ENCODE data around the gene HSPH1.

The HSPH1 gene

GRCh38 chr13:31119966-31120700 is 41.6 kb downstream of the HSPH1 start:
- FAIRE-seq = no peak

GRCh38 chr13:31119526-31119925 is 42.2 kb downstream of the HSPH1 start:
- no peak for TF ChIP-seq CTCF (IDR thresholded peaks at IDR 0.05; ENCODE audit: insufficient read depth, missing control alignments)
- FAIRE-seq = no peak
- no peak for DNase-seq (ENCODE audit: insufficient read length, low spot score)

More at GRCh38 chr13:31119966-31120700, 41.6 kb downstream of the HSPH1 start:
- DNase-seq (ENCODE audit: insufficient read length, low spot score) = no peak
- TF ChIP-seq CTCF (IDR thresholded peaks at IDR 0.05; ENCODE audit: insufficient read depth, missing control alignments) = no peak

- no peak for TF ChIP-seq CTCF (IDR thresholded peaks at IDR 0.05; ENCODE audit: insufficient read depth, missing control alignments)
- DNase-seq (ENCODE audit: insufficient read length, low spot score) (no peak), FAIRE-seq (no peak)
Observed at GRCh38 chr13:31116224-31116623, 45.5 kb downstream of the HSPH1 start.

- no peak for FAIRE-seq
Observed at GRCh38 chr13:31115616-31116015, 46.1 kb downstream of the HSPH1 start.

GRCh38 chr13:31114641-31115040 is 47.1 kb downstream of the HSPH1 start:
- no peak for TF ChIP-seq CTCF (IDR thresholded peaks at IDR 0.05; ENCODE audit: insufficient read depth, missing control alignments)
- no peak for DNase-seq (ENCODE audit: insufficient read length, low spot score)
- no peak for FAIRE-seq

More at GRCh38 chr13:31115616-31116015, 46.1 kb downstream of the HSPH1 start:
- DNase-seq (ENCODE audit: insufficient read length, low spot score) = no peak
- no peak for TF ChIP-seq CTCF (IDR thresholded peaks at IDR 0.05; ENCODE audit: insufficient read depth, missing control alignments)

- FAIRE-seq (no peak), DNase-seq (ENCODE audit: insufficient read length, low spot score) (no peak)
- no peak for TF ChIP-seq CTCF (IDR thresholded peaks at IDR 0.05; ENCODE audit: insufficient read depth, missing control alignments)
Observed at GRCh38 chr13:31111136-31111535, 50.6 kb downstream of the HSPH1 start.

- no peak for TF ChIP-seq CTCF (IDR thresholded peaks at IDR 0.05; ENCODE audit: insufficient read depth, missing control alignments)
- DNase-seq (ENCODE audit: insufficient read length, low spot score) = no peak
Observed at GRCh38 chr13:31110617-31111016, 51.1 kb downstream of the HSPH1 start.

More at GRCh38 chr13:31110617-31111016, 51.1 kb downstream of the HSPH1 start:
- no peak for FAIRE-seq

Data from D721Med (cell line).